DOHH2 (cell line): ENCODE results near the gene DOCK9.

Experiments used
- CTCF ChIP-seq: fragments of 200-600 bp; sonication (generic); IDR thresholded peaks from one replicate; pipeline ENCODE4 v1.5.1; 2014; ENCODE audit warnings: antibody characterized with exemption, mild to moderate bottlenecking, low read depth, low read length; ENCODE audit not compliant: poor library complexity, severe bottlenecking
- EZH2phosphoT487 ChIP-seq: fragments of 200-600 bp; sonication (generic); IDR thresholded peaks from 2 replicates; pipeline ENCODE4 v1.6.1; 2017; ENCODE audit warnings: borderline replicate concordance, mild to moderate bottlenecking, antibody characterized with exemption, low read length, moderate library complexity, mixed read lengths

GRCh38 chr13:98963917-98964316 is 13.9 kb downstream of the DOCK9 start:
- no peak for TF ChIP-seq CTCF
- no peak for TF ChIP-seq EZH2phosphoT487
